Measurements from ENCODE around the gene DLG1. TPM values are rescaled to one million over a fixed set of nuclear protein-coding genes. Genes with fewer than 3 reads are reported as not detected.

Gene DLG1
- total and polyA plus RNA-seq, 12 donors, result 14.1 to 74.6 (median 58.4) TPM

GRCh38 chr3:197343656-197344408, 45.4 kb upstream of the DLG1 start:
- intact Hi-C loops (cut with DNase I), result no loop called here
- Histone ChIP-seq H3K4me3 (no peak overlapping the region), H3K4me1 (replicated peaks in 1 of 2) (no peaks in the 10 kb centered on the region), H3K27ac (peak overlapping the region in 1 of 5 donors; percentile 45), H3K27me3 (no peaks in the 10 kb centered on the region), H3K36me3 (replicated peaks in 1 of 2) (no peaks in the 10 kb centered on the region), H3K9me3 (replicated peaks in 1 of 3) (no peaks in the 10 kb centered on the region)
- WGBS, 4 donors, result 35 to 60% (median 56%) methylated on average over 7 to 10 of the region's 10 CpGs
- no peak for TF ChIP-seq CTCF (IDR thresholded peaks at IDR 0.05)
- TF ChIP-seq POLR2A (IDR thresholded peaks at IDR 0.05), result no peak
- peak in 5 of 7 donors; percentile 39 to 57 (median 49) for DNase-seq

GRCh38 chr3:197343111-197343510, 44.7 kb upstream of the DLG1 start:
- Histone ChIP-seq H3K4me3 (no peak overlapping the region), H3K27ac (no peak overlapping the region), H3K4me1 (replicated peaks in 1 of 2) (no peaks in the 10 kb centered on the region), H3K9me3 (replicated peaks in 1 of 3) (no peaks in the 10 kb centered on the region), H3K36me3 (replicated peaks in 1 of 2) (no peaks in the 10 kb centered on the region), H3K27me3 (no peaks in the 10 kb centered on the region)
- TF ChIP-seq CTCF (IDR thresholded peaks at IDR 0.05), result no peak
- no peak for TF ChIP-seq POLR2A (IDR thresholded peaks at IDR 0.05)
- DNase-seq, result peak in 1 of 7 donors; percentile 31
- 90 to 98% (median 96%) methylated on average over 6 of the region's 6 CpGs for WGBS, 4 donors
- intact Hi-C loops (cut with DNase I), result no loop called here

GRCh38 chr3:197340521-197340871, 42.1 kb upstream of the DLG1 start:
- no peak for DNase-seq
- Histone ChIP-seq H3K4me3 (no peak overlapping the region), H3K27me3 (no peaks in the 10 kb centered on the region), H3K36me3 (replicated peaks in 1 of 2) (no peaks in the 10 kb centered on the region), H3K27ac (peak overlapping the region in 1 of 5 donors; percentile 55), H3K4me1 (replicated peaks in 1 of 2) (no peaks in the 10 kb centered on the region), H3K9me3 (replicated peaks in 1 of 3) (no peaks in the 10 kb centered on the region)
- TF ChIP-seq CTCF (IDR thresholded peaks at IDR 0.05), result no peak
- no peak for TF ChIP-seq POLR2A (IDR thresholded peaks at IDR 0.05)
- intact Hi-C loops (cut with DNase I), result no loop called here

- 65 to 70% (median 68%) methylated on average over 7 to 12 of the region's 12 CpGs for WGBS, 4 donors
- peak in 1 of 7 donors; percentile 54 for DNase-seq
- peak overlapping the region in 1 of 5 donors; percentile 55 for H3K27ac ChIP-seq
Observed at GRCh38 chr3:197339841-197340520, 41.6 kb upstream of the DLG1 start.

More at GRCh38 chr3:197339841-197340520, 41.6 kb upstream of the DLG1 start:
- intact Hi-C loops (cut with DNase I), result no loop called here
- Histone ChIP-seq H3K4me1 (replicated peaks in 1 of 2) (no peaks in the 10 kb centered on the region), H3K9me3 (replicated peaks in 1 of 3) (no peaks in the 10 kb centered on the region), H3K27me3 (no peaks in the 10 kb centered on the region), H3K4me3 (no peak overlapping the region), H3K36me3 (replicated peaks in 1 of 2) (no peaks in the 10 kb centered on the region)
- TF ChIP-seq POLR2A (IDR thresholded peaks at IDR 0.05) (no peak), CTCF (IDR thresholded peaks at IDR 0.05) (no peak)

Measured in adrenal gland (tissue), 12 donors.